Measurements from ENCODE around the gene NAGPA.

The NAGPA gene

DNA sequence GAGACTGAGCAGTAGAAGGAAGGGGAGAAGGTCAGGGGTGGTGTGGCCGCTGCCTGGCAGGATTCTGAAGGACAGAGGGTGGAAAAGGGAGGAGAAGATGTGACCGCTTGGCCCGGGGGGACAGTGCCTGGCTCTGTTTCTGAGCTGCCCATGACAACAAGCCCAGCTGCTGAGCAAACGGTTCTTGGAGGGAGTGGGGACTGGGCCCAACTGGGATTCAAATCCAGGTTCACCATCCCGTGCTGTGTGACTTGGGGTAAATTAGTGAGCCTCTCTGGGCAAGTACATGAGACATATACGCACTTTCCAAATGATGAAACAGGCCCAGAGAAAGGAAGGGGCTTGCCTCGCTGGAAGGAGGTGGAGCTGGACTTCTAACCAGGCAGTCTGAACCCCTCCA is 52.3 kb downstream of the NAGPA start:
- no peak for TF ChIP-seq FOXP2 (optimal IDR thresholded peaks at IDR 0.05; ENCODE audit: borderline replicate concordance, extremely low read depth, extremely low read length, insufficient read depth)
- TF ChIP-seq, protein P1, sequence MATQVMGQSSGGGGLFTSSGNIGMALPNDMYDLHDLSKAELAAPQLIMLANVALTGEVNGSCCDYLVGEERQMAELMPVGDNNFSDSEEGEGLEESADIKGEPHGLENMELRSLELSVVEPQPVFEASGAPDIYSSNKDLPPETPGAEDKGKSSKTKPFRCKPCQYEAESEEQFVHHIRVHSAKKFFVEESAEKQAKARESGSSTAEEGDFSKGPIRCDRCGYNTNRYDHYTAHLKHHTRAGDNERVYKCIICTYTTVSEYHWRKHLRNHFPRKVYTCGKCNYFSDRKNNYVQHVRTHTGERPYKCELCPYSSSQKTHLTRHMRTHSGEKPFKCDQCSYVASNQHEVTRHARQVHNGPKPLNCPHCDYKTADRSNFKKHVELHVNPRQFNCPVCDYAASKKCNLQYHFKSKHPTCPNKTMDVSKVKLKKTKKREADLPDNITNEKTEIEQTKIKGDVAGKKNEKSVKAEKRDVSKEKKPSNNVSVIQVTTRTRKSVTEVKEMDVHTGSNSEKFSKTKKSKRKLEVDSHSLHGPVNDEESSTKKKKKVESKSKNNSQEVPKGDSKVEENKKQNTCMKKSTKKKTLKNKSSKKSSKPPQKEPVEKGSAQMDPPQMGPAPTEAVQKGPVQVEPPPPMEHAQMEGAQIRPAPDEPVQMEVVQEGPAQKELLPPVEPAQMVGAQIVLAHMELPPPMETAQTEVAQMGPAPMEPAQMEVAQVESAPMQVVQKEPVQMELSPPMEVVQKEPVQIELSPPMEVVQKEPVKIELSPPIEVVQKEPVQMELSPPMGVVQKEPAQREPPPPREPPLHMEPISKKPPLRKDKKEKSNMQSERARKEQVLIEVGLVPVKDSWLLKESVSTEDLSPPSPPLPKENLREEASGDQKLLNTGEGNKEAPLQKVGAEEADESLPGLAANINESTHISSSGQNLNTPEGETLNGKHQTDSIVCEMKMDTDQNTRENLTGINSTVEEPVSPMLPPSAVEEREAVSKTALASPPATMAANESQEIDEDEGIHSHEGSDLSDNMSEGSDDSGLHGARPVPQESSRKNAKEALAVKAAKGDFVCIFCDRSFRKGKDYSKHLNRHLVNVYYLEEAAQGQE (IDR thresholded peaks at IDR 0.05; ENCODE audit: insufficient read depth in 1 of 2, low read depth in 2 of 2, low read length in 2 of 2), result no peak
- no peak for TF ChIP-seq SIN3A (IDR thresholded peaks at IDR 0.05; ENCODE audit: borderline replicate concordance, insufficient read depth, low read length)
- TF ChIP-seq POLR2AphosphoS5 (IDR thresholded peaks at IDR 0.05; ENCODE audit: low read depth, low read length), result no peak
- TF ChIP-seq TAF1 (IDR thresholded peaks at IDR 0.05; ENCODE audit: borderline replicate concordance, insufficient read depth, low read length), result no peak

DNA sequence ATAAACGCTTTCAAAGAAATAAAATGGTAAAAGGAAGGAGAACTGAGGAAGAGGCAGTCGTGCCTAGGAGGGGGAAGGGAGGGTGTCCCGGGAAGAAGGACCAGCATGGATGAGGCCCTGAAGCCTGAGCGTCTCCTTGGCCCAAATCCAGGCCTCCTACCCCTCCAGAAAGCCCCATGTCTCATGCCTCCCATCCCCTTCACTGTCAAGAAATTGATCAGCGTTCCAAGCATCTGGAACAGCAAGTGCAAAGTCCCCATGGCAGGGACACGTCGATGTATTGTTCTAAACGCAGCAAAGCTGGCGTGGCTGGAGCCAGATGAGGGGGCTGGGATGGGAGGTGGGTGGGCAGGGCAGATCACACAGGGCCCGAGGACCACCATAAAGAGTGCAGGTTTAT is 53.0 kb downstream of the NAGPA start:
- TF ChIP-seq POLR2AphosphoS5 (IDR thresholded peaks at IDR 0.05; ENCODE audit: low read depth, low read length), result no peak
- no peak for TF ChIP-seq FOXP2 (optimal IDR thresholded peaks at IDR 0.05; ENCODE audit: borderline replicate concordance, extremely low read depth, extremely low read length, insufficient read depth)
- TF ChIP-seq TAF1 (IDR thresholded peaks at IDR 0.05; ENCODE audit: borderline replicate concordance, insufficient read depth, low read length), result no peak

DNA sequence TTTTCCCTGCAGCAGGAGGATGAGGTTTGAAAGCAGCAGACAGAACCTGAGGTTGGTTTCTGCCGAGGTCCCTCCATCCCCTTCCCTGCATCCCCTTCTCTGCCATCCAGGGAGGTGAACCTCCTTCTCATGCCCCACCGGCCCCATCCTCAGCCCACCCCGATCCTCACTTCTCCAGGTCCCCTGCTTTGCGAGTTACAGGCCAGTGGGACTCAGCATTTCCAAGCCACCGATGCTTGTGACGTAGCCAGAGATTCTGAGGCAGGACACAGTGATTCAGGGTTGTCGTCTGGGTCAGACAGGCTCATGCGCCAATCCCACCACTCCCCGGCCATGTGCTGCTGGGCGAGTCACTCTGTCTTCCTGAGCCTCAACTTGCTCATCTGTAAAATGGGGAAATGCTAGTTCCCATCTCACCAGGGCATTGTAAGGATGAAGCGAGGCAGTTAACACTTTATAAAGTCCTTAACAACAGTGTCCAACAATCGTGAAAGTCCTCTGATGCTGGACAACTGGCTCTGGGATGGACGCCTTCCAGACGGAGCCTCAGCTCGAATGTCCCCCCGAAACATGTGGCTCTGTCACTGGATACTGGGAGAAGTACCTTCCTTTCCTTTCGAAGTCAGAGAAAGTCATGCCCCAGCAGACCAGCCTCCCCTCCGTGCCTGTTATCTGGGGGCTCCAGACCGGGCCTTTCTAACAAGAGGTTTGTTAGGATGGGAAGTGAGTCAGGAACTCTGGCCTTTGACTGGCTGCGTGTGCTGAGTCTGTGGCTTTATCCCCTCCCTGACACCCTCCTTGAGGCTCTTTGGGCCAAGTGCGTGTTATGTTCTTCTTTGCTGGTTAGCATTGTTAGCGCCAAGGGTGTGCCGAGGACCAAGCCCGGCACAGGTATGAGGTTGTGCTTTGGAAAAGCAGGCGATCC is 53.7 kb downstream of the NAGPA start:
- TF ChIP-seq POLR2AphosphoS5 (IDR thresholded peaks at IDR 0.05; ENCODE audit: low read depth, low read length) (no peak), SIN3A (IDR thresholded peaks at IDR 0.05; ENCODE audit: borderline replicate concordance, insufficient read depth, low read length) (no peak), TAF1 (IDR thresholded peaks at IDR 0.05; ENCODE audit: borderline replicate concordance, insufficient read depth, low read length) (no peak), FOXP2 (optimal IDR thresholded peaks at IDR 0.05; ENCODE audit: borderline replicate concordance, extremely low read depth, extremely low read length, insufficient read depth) (no peak)
- TF ChIP-seq, protein P1 (IDR thresholded peaks at IDR 0.05; ENCODE audit: insufficient read depth in 1 of 2, low read depth in 2 of 2, low read length in 2 of 2), result no peak

DNA sequence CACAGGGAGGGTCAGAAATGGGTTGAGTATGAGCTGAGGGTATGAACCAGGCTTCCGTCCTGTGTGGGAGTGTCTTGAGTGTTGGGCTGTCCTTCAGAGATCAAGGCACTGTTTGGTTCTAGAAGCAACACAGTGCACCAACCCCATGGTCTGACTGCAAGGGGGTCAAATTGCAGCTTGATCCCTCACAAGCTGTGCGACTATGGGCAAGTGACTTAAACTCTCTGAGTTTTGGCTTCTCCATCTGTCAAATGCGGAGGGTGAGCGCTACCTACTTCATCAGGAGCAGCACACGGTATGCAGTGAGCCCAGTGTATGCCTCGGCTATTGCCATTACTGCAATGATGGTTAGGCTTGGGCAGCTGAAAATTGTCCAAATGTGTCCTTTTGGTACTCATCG is 54.6 kb downstream of the NAGPA start:
- TF ChIP-seq, protein P1 (IDR thresholded peaks at IDR 0.05; ENCODE audit: insufficient read depth in 1 of 2, low read depth in 2 of 2, low read length in 2 of 2), result no peak
- TF ChIP-seq SIN3A (IDR thresholded peaks at IDR 0.05; ENCODE audit: borderline replicate concordance, insufficient read depth, low read length) (no peak), POLR2AphosphoS5 (IDR thresholded peaks at IDR 0.05; ENCODE audit: low read depth, low read length) (no peak), TAF1 (IDR thresholded peaks at IDR 0.05; ENCODE audit: borderline replicate concordance, insufficient read depth, low read length) (no peak), FOXP2 (optimal IDR thresholded peaks at IDR 0.05; ENCODE audit: borderline replicate concordance, extremely low read depth, extremely low read length, insufficient read depth) (no peak)

DNA sequence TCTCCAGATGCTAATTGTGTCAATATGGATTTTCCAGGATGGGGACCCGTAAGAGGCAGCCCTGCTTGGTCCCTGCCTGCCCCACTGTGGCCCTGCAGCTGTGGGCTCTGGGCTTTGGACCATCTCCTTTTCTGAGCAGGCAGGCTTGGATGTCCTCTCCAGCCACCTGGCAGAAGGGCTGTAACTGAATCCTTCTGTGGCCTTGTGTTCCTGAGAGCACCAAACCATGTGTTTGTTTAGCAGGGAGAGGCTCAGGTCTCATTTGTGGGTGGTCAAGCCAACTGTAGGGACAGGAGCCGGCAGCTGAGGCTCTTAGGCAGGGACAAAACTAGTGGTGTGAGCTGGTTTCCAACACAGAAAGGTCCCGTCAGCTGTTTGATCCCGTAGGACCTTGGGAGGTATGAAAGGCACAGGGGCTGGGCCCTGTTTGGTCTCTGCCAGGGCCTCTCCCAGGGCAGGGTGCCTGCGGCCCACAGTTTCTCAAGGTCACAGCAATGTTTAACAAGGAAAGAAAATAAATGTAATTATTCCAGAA is 57.1 kb downstream of the NAGPA start:
- TF ChIP-seq, protein P1 (IDR thresholded peaks at IDR 0.05; ENCODE audit: insufficient read depth in 1 of 2, low read depth in 2 of 2, low read length in 2 of 2), result no peak
- TF ChIP-seq TAF1 (IDR thresholded peaks at IDR 0.05; ENCODE audit: borderline replicate concordance, insufficient read depth, low read length), result no peak
- TF ChIP-seq FOXP2 (optimal IDR thresholded peaks at IDR 0.05; ENCODE audit: borderline replicate concordance, extremely low read depth, extremely low read length, insufficient read depth), result no peak
- TF ChIP-seq POLR2AphosphoS5 (IDR thresholded peaks at IDR 0.05; ENCODE audit: low read depth, low read length), result no peak
- no peak for TF ChIP-seq SIN3A (IDR thresholded peaks at IDR 0.05; ENCODE audit: borderline replicate concordance, insufficient read depth, low read length)
